GM23338 (cell line): Measurements from ENCODE around the gene OXER1. TPM values are rescaled to one million over a fixed set of nuclear protein-coding genes. Genes with fewer than 3 reads are reported as not detected.
A peak's percentile ranks its signal among the peaks of the same experiment; 100 is the strongest.

Source experiments
- ATAC-seq: fragments of 200-7000 bp; cut with Tn5 transposase; 3 replicates; pipeline ENCODE4 v1.9.1; 2020
- DNase-seq: peaks from one replicate; pipeline ENCODE4 v3.0.0-alpha.2; 2015; ENCODE audit warnings: low spot score
- H2AFZ ChIP-seq: fragments of 200-600 bp; sonication (generic); 2 replicates; pipeline ENCODE4 v1.8.0; 2016; ENCODE audit warnings: antibody characterized with exemption, mild to moderate bottlenecking, moderate library complexity
- H3F3A ChIP-seq: fragments of 200-600 bp; sonication (generic); replicated peaks from 2 replicates; pipeline ENCODE4 v1.8.0; 2017; ENCODE audit warnings: antibody characterized with exemption, mixed run types, low read depth
- H3K27ac ChIP-seq: fragments of 200-600 bp; sonication (generic); 2 replicates; pipeline ENCODE4 v1.6.1; 2016; ENCODE audit warnings: low read depth
- H3K27me3 ChIP-seq: fragments of 200-600 bp; sonication (generic); 2 replicates; pipeline ENCODE4 v1.8.0; 2016; ENCODE audit warnings: mild to moderate bottlenecking, mixed run types, moderate library complexity; ENCODE audit not compliant: insufficient read depth
- H3K36me3 ChIP-seq: fragments of 200-600 bp; sonication (generic); 2 replicates; pipeline ENCODE4 v1.8.0; 2016; ENCODE audit warnings: mild to moderate bottlenecking; ENCODE audit not compliant: insufficient read depth
- H3K4me1 ChIP-seq: fragments of 200-600 bp; sonication (generic); 2 replicates; pipeline ENCODE4 v1.8.0; 2016; ENCODE audit warnings: mild to moderate bottlenecking, moderate library complexity; ENCODE audit not compliant: insufficient read depth
- H3K4me2 ChIP-seq: fragments of 200-600 bp; sonication (generic); 2 replicates; pipeline ENCODE4 v1.7.1; 2017; ENCODE audit warnings: mixed run types
- H3K4me3 ChIP-seq: fragments of 200-600 bp; sonication (generic); 2 replicates; pipeline ENCODE4 v1.6.1; 2016; ENCODE audit warnings: mixed run types
- H3K79me2 ChIP-seq: fragments of 200-600 bp; sonication (generic); replicated peaks from 2 replicates; pipeline ENCODE4 v1.8.0; 2017; ENCODE audit warnings: mild to moderate bottlenecking; ENCODE audit not compliant: insufficient read depth
- H3K9me2 ChIP-seq: fragments of 200-600 bp; sonication (generic); 2 replicates; pipeline ENCODE4 v1.8.0; 2017; ENCODE audit not compliant: insufficient read depth
- H4K20me1 ChIP-seq: fragments of 200-600 bp; sonication (generic); replicated peaks from 2 replicates; pipeline ENCODE4 v1.8.0; 2017; ENCODE audit warnings: mild to moderate bottlenecking; ENCODE audit not compliant: insufficient read depth
- H3K27ac Mint-ChIP-seq: 2 replicates; pipeline ENCODE4 v1.8.0; 2020; ENCODE audit warnings: inconsistent platforms, mild to moderate bottlenecking, moderate library complexity, mixed read lengths
- H3K27me3 Mint-ChIP-seq: 3 replicates; pipeline ENCODE4 v1.8.0; 2022; ENCODE audit warnings: low read depth, mild to moderate bottlenecking, moderate library complexity, mixed read lengths, inconsistent platforms; ENCODE audit not compliant: insufficient read depth, poor library complexity
- H3K36me3 Mint-ChIP-seq: 3 replicates; pipeline ENCODE4 v1.8.0; 2021; ENCODE audit warnings: low read depth, mild to moderate bottlenecking, inconsistent platforms, moderate library complexity, mixed read lengths
- H3K4me1 Mint-ChIP-seq: 3 replicates; pipeline ENCODE4 v1.8.0; 2020; ENCODE audit warnings: mild to moderate bottlenecking, inconsistent platforms, mixed read lengths
- H3K4me3 Mint-ChIP-seq: 3 replicates; pipeline ENCODE4 v1.8.0; 2021; ENCODE audit warnings: moderate library complexity, mild to moderate bottlenecking, inconsistent platforms, mixed read lengths
- H3K9me3 Mint-ChIP-seq: 3 replicates; pipeline ENCODE4 v1.8.0; 2020; ENCODE audit warnings: moderate library complexity, mild to moderate bottlenecking, inconsistent platforms, mixed read lengths
- CTCF ChIP-seq, 2 experiments: fragments of 200-600 bp in 1 of 2; sonication (generic) in 1 of 2; conservative IDR thresholded peaks; 2 replicates each; pipeline versions ENCODE4 v1.5.1 to v1.6.1; 2016 to 2017; ENCODE audit warnings: antibody characterized with exemption in 2 of 2, low read depth in 2 of 2, mild to moderate bottlenecking in 2 of 2, moderate library complexity in 1 of 2
- EZH2 ChIP-seq: fragments of 200-600 bp; sonication (generic); IDR thresholded peaks from one replicate; pipeline ENCODE4 v1.8.0; 2017; ENCODE audit warnings: antibody characterized with exemption, mild to moderate bottlenecking, low read depth; ENCODE audit not compliant: unreplicated experiment
- EZH2phosphoT487 ChIP-seq: fragments of 200-600 bp; sonication (generic); IDR thresholded peaks from one replicate; pipeline ENCODE4 v1.8.1; 2018; ENCODE audit warnings: antibody characterized with exemption; ENCODE audit not compliant: unreplicated experiment
- NANOG ChIP-seq: IDR thresholded peaks from 2 replicates; pipeline ENCODE4 v1.6.1; 2016; ENCODE audit warnings: antibody characterized with exemption, borderline replicate concordance
- REST ChIP-seq: IDR thresholded peaks from one replicate; pipeline ENCODE4 v1.6.1; 2018; ENCODE audit warnings: antibody characterized with exemption; ENCODE audit not compliant: unreplicated experiment
- ZNF462 ChIP-seq: fragments of 250-450 bp; sonication (Bioruptor Pico); IDR thresholded peaks from 2 replicates; pipeline ENCODE4 v1.5.0; 2020; ENCODE audit warnings: mild to moderate bottlenecking, moderate library complexity
- polyA plus RNA-seq: library from polyadenylated mRNA; unstranded; fragments of >200 nt; fragmentation: Nextera tagmentation; extraction: Ambion mirVana; gene quantifications from 2 replicates; pipeline ENCODE4 v1.2.1, GENCODE V29; 2016
- total RNA-seq: library from RNA; depleted of rRNA; stranded (reverse); fragments of >200 nt; shearing (Covaris generic); gene quantifications from 2 replicates; pipeline ENCODE4 v1.2.3, GENCODE V29; 2014

Gene OXER1
- total and polyA plus RNA-seq, 2 experiments from 2014 or later = 0.69 to 1.5 TPM

GRCh38 chr2:42804338-42804737, 40.4 kb upstream of the OXER1 start:
- DNase-seq = no peak
- Histone ChIP-seq H3F3A (no peaks in the 10 kb centered on the region), H3K36me3 (no peaks in the 10 kb centered on the region), H3K79me2 (no peaks in the 10 kb centered on the region), H3K4me3 (no peak overlapping the region), H2AFZ (no peak overlapping the region), H3K27ac (no peak overlapping the region), H3K4me2 (no peak overlapping the region), H3K27me3 (no peaks in the 10 kb centered on the region), H3K4me1 (peaks cover 10% of the 10 kb centered on the region), H3K9me2 (no peaks in the 10 kb centered on the region), H4K20me1 (no peaks in the 10 kb centered on the region)
- no peak overlapping the region for H3K27ac Mint-ChIP-seq
- H3K4me3 Mint-ChIP-seq = no peak overlapping the region
- no peak for ATAC-seq
- peaks cover 8% of the 10 kb centered on the region for H3K27me3 Mint-ChIP-seq
- H3K9me3 Mint-ChIP-seq = no peaks in the 10 kb centered on the region
- no peaks in the 10 kb centered on the region for H3K36me3 Mint-ChIP-seq
- H3K4me1 Mint-ChIP-seq = peaks cover 9% of the 10 kb centered on the region
- TF ChIP-seq CTCF (conservative IDR thresholded peaks at IDR 0.05; ENCODE audit: low read depth in 2 of 2) = no peak

GRCh38 chr2:42802150-42802549, 38.2 kb upstream of the OXER1 start:
- H3K4me3 Mint-ChIP-seq = no peak overlapping the region
- ATAC-seq = no peak
- DNase-seq = no peak
- no peaks in the 10 kb centered on the region; the same call in 2 of the 3 replicates for H3K36me3 Mint-ChIP-seq
- Histone ChIP-seq H3K9me2 (no peaks in the 10 kb centered on the region), H2AFZ (no peak overlapping the region), H3K4me2 (no peak overlapping the region), H3K4me1 (peaks cover 5% of the 10 kb centered on the region; the same call in 1 of the 2 replicates), H3K27me3 (no peaks in the 10 kb centered on the region), H3F3A (no peaks in the 10 kb centered on the region), H3K79me2 (no peaks in the 10 kb centered on the region), H4K20me1 (no peaks in the 10 kb centered on the region), H3K27ac (no peak overlapping the region), H3K36me3 (no peaks in the 10 kb centered on the region), H3K4me3 (no peak overlapping the region)
- H3K4me1 Mint-ChIP-seq = peaks cover 5% of the 10 kb centered on the region
- H3K9me3 Mint-ChIP-seq = no peaks in the 10 kb centered on the region
- TF ChIP-seq ZNF462 (CRISPR knock-in tag) = no peak
- TF ChIP-seq REST = no peak
- TF ChIP-seq EZH2phosphoT487 = no peak
- no peak for TF ChIP-seq EZH2
- TF ChIP-seq CTCF (conservative IDR thresholded peaks at IDR 0.05; ENCODE audit: low read depth in 2 of 2) = peak in 1 of 2 experiments; percentile 41; a peak in 2 of 4 replicates
- TF ChIP-seq NANOG = no peak
- peaks cover 1% of the 10 kb centered on the region for H3K27me3 Mint-ChIP-seq
- H3K27ac Mint-ChIP-seq = no peak overlapping the region
